Testis (tissue), 2 donors: ENCODE results near the gene RNF225.

ENCODE experiments used
- CTCF ChIP-seq, 3 experiments: fragments of 450-650 bp in 2 of 3; fragments of 200-600 bp in 1 of 3; sonication (generic) in 1 of 3; IDR thresholded peaks; one replicate each; pipeline ENCODE4 v1.5.1; 2016 to 2019; ENCODE audit warnings: antibody characterized with exemption in 3 of 3, mild to moderate bottlenecking in 2 of 3, moderate library complexity in 1 of 3
- POLR2A ChIP-seq: fragments of 450-650 bp; IDR thresholded peaks from one replicate; pipeline ENCODE4 v1.6.1; 2017; ENCODE audit warnings: antibody characterized with exemption, mild to moderate bottlenecking, moderate library complexity

GRCh38 chr19:58356766-58357480 lies 38.5 kb upstream of the RNF225 start:
- no peak for TF ChIP-seq CTCF (IDR thresholded peaks at IDR 0.05)
- no peak for TF ChIP-seq POLR2A
